Natural killer cell (primary cell): ENCODE results near the gene TTLL4. TPM values are rescaled to one million over a fixed set of nuclear protein-coding genes. Genes with fewer than 3 reads are reported as not detected.

Experiments used
- ATAC-seq, 3 donors: fragments of 150-1000 bp in 2 of 3; fragments of 200-7000 bp in 1 of 3; cut with Tn5 transposase; 1 replicate in 1 of 3; 2 replicates in 2 of 3; pipeline ENCODE4 v1.10.0; 2021; ENCODE audit warnings: mild to moderate bottlenecking in 2 of 3, moderate library complexity in 2 of 3
- DNase-seq, 2 donors: peaks; one replicate each; pipeline versions ENCODE4 v3.0.0 to v3.0.0-alpha.2; 2013 to 2021; ENCODE audit warnings: mixed read lengths in 1 of 2
- H3K27ac ChIP-seq: one replicate; pipeline ENCODE4 v1.5.1; 2013; ENCODE audit warnings: mild to moderate bottlenecking, low read length
- H3K27me3 ChIP-seq: one replicate; pipeline ENCODE4 v1.6.1; 2013; ENCODE audit warnings: low read length; ENCODE audit not compliant: control insufficient read depth, insufficient read depth
- H3K36me3 ChIP-seq: one replicate; pipeline ENCODE4 v1.6.1; 2013; ENCODE audit warnings: low read length; ENCODE audit not compliant: control insufficient read depth, insufficient read depth
- H3K4me1 ChIP-seq: one replicate; pipeline ENCODE4 v1.6.1; 2013; ENCODE audit warnings: low read length; ENCODE audit not compliant: control insufficient read depth, insufficient read depth
- H3K4me3 ChIP-seq: one replicate; pipeline ENCODE4 v1.5.1; 2013; ENCODE audit warnings: low read length
- H3K9me3 ChIP-seq: one replicate; pipeline ENCODE4 v1.6.1; 2013; ENCODE audit warnings: low read length; ENCODE audit not compliant: control insufficient read depth, insufficient read depth
- H3K27ac Mint-ChIP-seq, 2 donors: one replicate each; pipeline ENCODE4 v1.8.0; 2022; ENCODE audit warnings: mild to moderate bottlenecking in 2 of 2, mixed read lengths in 2 of 2, moderate library complexity in 1 of 2
- H3K27me3 Mint-ChIP-seq, 2 donors: one replicate each; pipeline ENCODE4 v1.8.0; 2022; ENCODE audit warnings: low read depth in 2 of 2, mixed read lengths in 2 of 2
- H3K36me3 Mint-ChIP-seq: one replicate; pipeline ENCODE4 v1.8.0; 2022; ENCODE audit warnings: mixed read lengths
- H3K4me1 Mint-ChIP-seq, 2 donors: one replicate each; pipeline ENCODE4 v1.8.0; 2022; ENCODE audit warnings: mixed read lengths in 2 of 2
- H3K4me3 Mint-ChIP-seq: one replicate; pipeline ENCODE4 v1.8.0; 2022; ENCODE audit warnings: mild to moderate bottlenecking, moderate library complexity, mixed read lengths
- H3K9me3 Mint-ChIP-seq, 2 donors: one replicate each; pipeline ENCODE4 v1.8.0; 2022; ENCODE audit warnings: mixed read lengths in 2 of 2
- CTCF ChIP-seq: fragments of 200-600 bp; IDR thresholded peaks from one replicate; pipeline ENCODE4 v1.8.0; 2022; ENCODE audit warnings: antibody characterized with exemption
- WGBS: methylation state at CpG from one replicate; pipeline ENCODE4 v1.1.7; 2013; ENCODE audit warnings: missing lambda C conversion rate; ENCODE audit not compliant: insufficient coverage; 5-methylcytosine and 5-hydroxymethylcytosine counted together
- intact Hi-C: fragments of 100-400 bp; cut with micrococcal nuclease; formaldehyde crosslinking; loops from one replicate; pipeline ENCODE4 v1.14.2; 2022
- total RNA-seq, 4 donors: library from RNA; stranded (reverse); fragments of 120-200 nt in 1 of 4; gene quantifications; one replicate each; pipeline versions ENCODE4 v1.2.3 to v1.2.4, GENCODE V29; 2013 to 2022

TTLL4 gene
- total RNA-seq, 3 donors from 2014 or later (not counting 1 experiment from before 2014, with no cell fraction given): 20.2 to 25.5 (median 22.8) TPM

DNA sequence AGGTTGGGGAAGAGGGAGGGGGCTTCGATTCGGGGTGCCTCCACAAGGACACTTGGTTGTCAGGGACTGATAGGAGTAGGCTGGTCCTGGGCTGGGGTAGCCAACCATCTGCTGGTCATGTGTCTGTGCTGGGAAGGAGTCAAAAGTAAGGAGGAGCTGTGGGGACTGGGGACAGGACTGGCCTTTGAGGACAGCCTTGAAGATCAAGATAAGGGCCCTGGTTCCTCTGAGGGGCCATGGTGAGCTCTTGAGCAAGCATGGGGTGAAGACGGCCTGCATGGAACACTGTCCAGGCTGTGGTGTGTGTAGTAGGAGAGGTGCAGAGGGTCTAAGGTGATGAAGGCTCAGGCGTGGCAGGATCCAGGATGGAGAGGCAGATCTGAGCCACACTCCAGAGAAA is 73.1 kb downstream of the TTLL4 start:
- Histone ChIP-seq H3K9me3 (no peaks in the 10 kb centered on the region), H3K27ac (no peak overlapping the region), H3K4me3 (no peak overlapping the region), H3K36me3 (no peaks in the 10 kb centered on the region), H3K27me3 (peaks cover 24% of the 10 kb centered on the region), H3K4me1 (peaks cover 7% of the 10 kb centered on the region)
- H3K27me3 Mint-ChIP-seq: peaks cover 43 to 75% of the 10 kb centered on the region in 2 donors
- no peaks in the 10 kb centered on the region for H3K4me1 Mint-ChIP-seq
- no peaks in the 10 kb centered on the region for H3K9me3 Mint-ChIP-seq
- ATAC-seq (no peak), DNase-seq (no peak)
- H3K36me3 Mint-ChIP-seq: peaks cover 6% of the 10 kb centered on the region
- no peak overlapping the region for H3K27ac Mint-ChIP-seq
- intact Hi-C loops: no loop called here
- no peak overlapping the region for H3K4me3 Mint-ChIP-seq
- TF ChIP-seq CTCF: no peak
- WGBS: 83% methylated on average over 4 of the region's 4 CpGs

DNA sequence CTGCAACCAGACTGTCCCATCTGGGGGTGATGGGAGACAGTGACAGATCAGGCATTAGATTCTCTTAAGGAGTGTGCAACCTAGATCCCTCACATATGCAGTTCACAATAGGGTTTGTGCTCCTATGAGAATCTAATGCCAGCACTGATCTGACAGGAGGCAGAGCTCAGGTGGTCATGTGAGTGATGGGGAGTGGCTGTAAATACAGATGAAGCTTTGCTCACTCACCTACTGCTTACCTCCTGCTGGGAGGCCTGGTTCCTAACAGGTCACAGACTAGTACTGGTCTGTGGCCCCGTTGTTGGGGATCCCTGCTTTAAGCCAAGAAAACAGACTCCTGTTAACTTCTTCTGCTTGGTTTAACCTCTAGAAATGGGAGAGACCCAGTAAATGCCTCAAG is 74.5 kb downstream of the TTLL4 start:
- H3K27me3 Mint-ChIP-seq: peaks cover 33 to 69% of the 10 kb centered on the region in 2 donors
- 68% methylated on average over 1 of the region's 1 CpG for WGBS

DNA sequence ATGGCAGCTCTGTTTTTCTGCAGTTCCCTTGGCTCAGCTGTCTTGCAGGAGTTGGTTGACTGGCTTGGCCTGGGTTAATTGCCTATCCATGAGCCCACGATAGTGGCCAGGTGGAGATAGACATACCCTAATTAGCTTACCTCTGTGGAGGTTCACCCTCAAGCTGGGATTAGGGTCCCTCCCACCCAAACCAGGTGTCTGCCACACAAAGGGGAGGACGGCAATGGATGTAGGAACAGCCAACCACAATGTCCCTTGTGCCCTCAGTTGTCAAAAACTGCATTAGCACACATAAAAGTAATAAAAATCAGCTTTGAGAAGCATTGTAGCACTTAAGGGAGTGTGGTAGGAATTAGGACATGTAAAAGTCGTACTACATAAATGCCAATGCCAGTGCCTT is 75.5 kb downstream of the TTLL4 start:
- intact Hi-C loops: no loop called here

More for the DNA sequence above, 74.5 kb downstream of the TTLL4 start:
- H3K36me3 ChIP-seq: no peaks in the 10 kb centered on the region
- Mint-ChIP-seq H3K4me3 (no peak overlapping the region), H3K9me3 (no peaks in the 10 kb centered on the region), H3K4me1 (no peaks in the 10 kb centered on the region), H3K36me3 (peaks cover 6% of the 10 kb centered on the region), H3K27ac (no peak overlapping the region)
- peaks cover 7% of the 10 kb centered on the region for H3K4me1 ChIP-seq
- ATAC-seq (no peak), DNase-seq (no peak)
- intact Hi-C loops: no loop called here
- no peak for TF ChIP-seq CTCF
- no peak overlapping the region for H3K27ac ChIP-seq
- H3K27me3 ChIP-seq: peaks cover 22% of the 10 kb centered on the region
- no peak overlapping the region for H3K4me3 ChIP-seq
- H3K9me3 ChIP-seq: no peaks in the 10 kb centered on the region

More for the DNA sequence above, 75.5 kb downstream of the TTLL4 start:
- 88% methylated on average over 2 of the region's 3 CpGs for WGBS
- H3K36me3 ChIP-seq: no peaks in the 10 kb centered on the region
- H3K27ac Mint-ChIP-seq: no peak overlapping the region
- H3K4me3 ChIP-seq: no peak overlapping the region
- no peak for ATAC-seq
- no peaks in the 10 kb centered on the region for H3K9me3 ChIP-seq
- H3K27ac ChIP-seq: no peak overlapping the region
- H3K4me1 ChIP-seq: peaks cover 7% of the 10 kb centered on the region
- no peak for TF ChIP-seq CTCF
- H3K4me3 Mint-ChIP-seq: no peak overlapping the region
- peaks cover 16% of the 10 kb centered on the region for H3K27me3 ChIP-seq
- no peaks in the 10 kb centered on the region for H3K9me3 Mint-ChIP-seq
- peaks cover 6% of the 10 kb centered on the region for H3K36me3 Mint-ChIP-seq
- peaks cover 25 to 63% of the 10 kb centered on the region in 2 donors for H3K27me3 Mint-ChIP-seq
- no peak for DNase-seq
- no peaks in the 10 kb centered on the region for H3K4me1 Mint-ChIP-seq
